ENCODE results near the gene IGFL1. TPM values are rescaled to one million over a fixed set of nuclear protein-coding genes. Genes with fewer than 3 reads are reported as not detected.

IGFL1 gene
- polyA plus RNA-seq (2012; ENCODE audit: insufficient read length, low read depth) = not detected

GRCh38 chr19:46229442-46229841 lies at the start of gene IGFL1:
Gene IGFL1, plus strand, starts transcription at chr19:46229742. Its CDS starts 33 bp downstream, at chr19:46229775.
- TF ChIP-seq TAF1 (IDR thresholded peaks at IDR 0.05; ENCODE audit: borderline replicate concordance, insufficient read depth, low read length) (no peak), POLR2AphosphoS5 (IDR thresholded peaks at IDR 0.05; ENCODE audit: low read depth, low read length) (no peak), SIN3A (IDR thresholded peaks at IDR 0.05; ENCODE audit: borderline replicate concordance, insufficient read depth, low read length) (no peak), FOXP2 (optimal IDR thresholded peaks at IDR 0.05; ENCODE audit: borderline replicate concordance, extremely low read depth, extremely low read length, insufficient read depth) (no peak), REST (IDR thresholded peaks at IDR 0.05; ENCODE audit: insufficient read depth in 1 of 2, low read depth in 2 of 2, low read length in 2 of 2) (no peak)

GRCh38 chr19:46180701-46181387 lies 48.7 kb upstream of the IGFL1 start:
- no peak for TF ChIP-seq REST (IDR thresholded peaks at IDR 0.05; ENCODE audit: insufficient read depth in 1 of 2, low read depth in 2 of 2, low read length in 2 of 2)
- TF ChIP-seq POLR2AphosphoS5 (IDR thresholded peaks at IDR 0.05; ENCODE audit: low read depth, low read length) = no peak
- TF ChIP-seq SIN3A (IDR thresholded peaks at IDR 0.05; ENCODE audit: borderline replicate concordance, insufficient read depth, low read length) = no peak
- no peak for TF ChIP-seq TAF1 (IDR thresholded peaks at IDR 0.05; ENCODE audit: borderline replicate concordance, insufficient read depth, low read length)
- TF ChIP-seq FOXP2 (optimal IDR thresholded peaks at IDR 0.05; ENCODE audit: borderline replicate concordance, extremely low read depth, extremely low read length, insufficient read depth) = no peak

GRCh38 chr19:46181388-46181779 lies 48.2 kb upstream of the IGFL1 start:
- TF ChIP-seq REST (IDR thresholded peaks at IDR 0.05; ENCODE audit: insufficient read depth in 1 of 2, low read depth in 2 of 2, low read length in 2 of 2) (no peak), SIN3A (IDR thresholded peaks at IDR 0.05; ENCODE audit: borderline replicate concordance, insufficient read depth, low read length) (no peak), FOXP2 (optimal IDR thresholded peaks at IDR 0.05; ENCODE audit: borderline replicate concordance, extremely low read depth, extremely low read length, insufficient read depth) (no peak), POLR2AphosphoS5 (IDR thresholded peaks at IDR 0.05; ENCODE audit: low read depth, low read length) (no peak), TAF1 (IDR thresholded peaks at IDR 0.05; ENCODE audit: borderline replicate concordance, insufficient read depth, low read length) (no peak)

GRCh38 chr19:46182476-46182875 lies 47.1 kb upstream of the IGFL1 start:
- TF ChIP-seq FOXP2 (optimal IDR thresholded peaks at IDR 0.05; ENCODE audit: borderline replicate concordance, extremely low read depth, extremely low read length, insufficient read depth) (no peak), TAF1 (IDR thresholded peaks at IDR 0.05; ENCODE audit: borderline replicate concordance, insufficient read depth, low read length) (no peak), SIN3A (IDR thresholded peaks at IDR 0.05; ENCODE audit: borderline replicate concordance, insufficient read depth, low read length) (no peak), REST (IDR thresholded peaks at IDR 0.05; ENCODE audit: insufficient read depth in 1 of 2, low read depth in 2 of 2, low read length in 2 of 2) (no peak), POLR2AphosphoS5 (IDR thresholded peaks at IDR 0.05; ENCODE audit: low read depth, low read length) (no peak)

Data from PFSK-1 (cell line).